Right atrium auricular region (tissue), 2 donors: ENCODE measurements around the gene JAG2. TPM values are rescaled to one million over a fixed set of nuclear protein-coding genes. Genes with fewer than 3 reads are reported as not detected.

Experiments
- DNase-seq: peaks from one replicate; pipeline ENCODE4 v3.0.0-alpha.2; 2019; ENCODE audit warnings: low spot score
- H3K27ac ChIP-seq, 2 donors: fragments of 200-600 bp; sonication (generic); 1 replicate in 1 of 2; 2 replicates in 1 of 2; pipeline ENCODE4 v1.5.1; 2016 to 2019
- H3K27me3 ChIP-seq, 2 donors: fragments of 200-600 bp; sonication (generic); one replicate each; pipeline versions ENCODE4 v1.5.1 to v1.6.0; 2017 to 2019
- H3K36me3 ChIP-seq: fragments of 200-600 bp; sonication (generic); one replicate; pipeline ENCODE4 v1.5.1; 2016
- H3K4me1 ChIP-seq, 2 donors: fragments of 200-600 bp; sonication (generic); one replicate each; pipeline versions ENCODE4 v1.5.1 to v1.6.0; 2017 to 2019
- H3K4me3 ChIP-seq, 2 donors: fragments of 200-600 bp; sonication (generic); 1 replicate in 1 of 2; 2 replicates in 1 of 2; pipeline ENCODE4 v1.5.1; 2017 to 2019; ENCODE audit warnings: mild to moderate bottlenecking in 1 of 2, moderate library complexity in 1 of 2
- H3K9me3 ChIP-seq, 2 donors: fragments of 200-600 bp; sonication (generic); one replicate each; pipeline ENCODE4 v1.5.1; 2019
- CTCF ChIP-seq, 2 donors: fragments of 200-600 bp; sonication (generic); IDR thresholded peaks; one replicate each; pipeline ENCODE4 v1.5.1; 2019; ENCODE audit warnings: antibody characterized with exemption in 2 of 2
- total RNA-seq, 2 donors: library from RNA; depleted of rRNA; stranded (reverse); fragments of >200 nt; gene quantifications; one replicate each; pipeline ENCODE4 v1.1.0, GENCODE V29; 2016

JAG2 gene
- total RNA-seq, 2 donors from 2014 or later, result 14.5 to 17.3 TPM

- no peak for DNase-seq
- H3K4me1 ChIP-seq, result peaks cover 0 to 20% of the 10 kb centered on the region in 2 donors
- no peaks in the 10 kb centered on the region for H3K27me3 ChIP-seq
- no peak for TF ChIP-seq CTCF (IDR thresholded peaks at IDR 0.05)
- H3K4me3 ChIP-seq, result no peak overlapping the region
- H3K9me3 ChIP-seq, result peaks cover 0 to 5% of the 10 kb centered on the region in 2 donors
- no peak overlapping the region for H3K27ac ChIP-seq
- H3K36me3 ChIP-seq, result no peaks in the 10 kb centered on the region
Observed at GRCh38 chr14:105185001-105185400, 16.4 kb upstream of the JAG2 start.

DNA sequence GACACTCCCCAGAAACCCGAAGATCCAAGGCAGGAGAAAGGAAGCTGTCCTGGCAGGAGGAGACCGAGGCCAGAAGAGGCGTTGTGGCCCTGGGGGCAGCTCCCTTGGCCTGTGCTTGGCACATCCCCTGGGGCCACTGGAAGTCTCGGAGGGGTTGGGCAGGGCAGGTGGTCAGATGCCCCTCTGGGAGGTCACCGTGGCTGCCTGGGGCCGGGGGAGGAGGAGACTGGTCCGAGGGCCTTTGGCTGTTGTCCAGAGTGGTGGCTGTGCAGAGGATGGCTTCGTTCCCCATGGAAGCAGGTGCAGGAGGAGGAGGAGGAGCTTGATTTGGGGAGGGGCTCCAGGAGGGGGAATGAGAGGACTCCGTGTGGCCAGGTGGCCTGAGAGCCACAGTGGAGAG, 15.9 kb upstream of the JAG2 start:
- TF ChIP-seq CTCF (IDR thresholded peaks at IDR 0.05), result no peak
- Histone ChIP-seq H3K36me3 (no peaks in the 10 kb centered on the region), H3K27ac (no peak overlapping the region), H3K9me3 (peaks cover 0 to 5% of the 10 kb centered on the region in 2 donors), H3K4me3 (no peak overlapping the region), H3K4me1 (peaks cover 0 to 22% of the 10 kb centered on the region in 2 donors), H3K27me3 (no peaks in the 10 kb centered on the region)
- DNase-seq, result no peak

DNA sequence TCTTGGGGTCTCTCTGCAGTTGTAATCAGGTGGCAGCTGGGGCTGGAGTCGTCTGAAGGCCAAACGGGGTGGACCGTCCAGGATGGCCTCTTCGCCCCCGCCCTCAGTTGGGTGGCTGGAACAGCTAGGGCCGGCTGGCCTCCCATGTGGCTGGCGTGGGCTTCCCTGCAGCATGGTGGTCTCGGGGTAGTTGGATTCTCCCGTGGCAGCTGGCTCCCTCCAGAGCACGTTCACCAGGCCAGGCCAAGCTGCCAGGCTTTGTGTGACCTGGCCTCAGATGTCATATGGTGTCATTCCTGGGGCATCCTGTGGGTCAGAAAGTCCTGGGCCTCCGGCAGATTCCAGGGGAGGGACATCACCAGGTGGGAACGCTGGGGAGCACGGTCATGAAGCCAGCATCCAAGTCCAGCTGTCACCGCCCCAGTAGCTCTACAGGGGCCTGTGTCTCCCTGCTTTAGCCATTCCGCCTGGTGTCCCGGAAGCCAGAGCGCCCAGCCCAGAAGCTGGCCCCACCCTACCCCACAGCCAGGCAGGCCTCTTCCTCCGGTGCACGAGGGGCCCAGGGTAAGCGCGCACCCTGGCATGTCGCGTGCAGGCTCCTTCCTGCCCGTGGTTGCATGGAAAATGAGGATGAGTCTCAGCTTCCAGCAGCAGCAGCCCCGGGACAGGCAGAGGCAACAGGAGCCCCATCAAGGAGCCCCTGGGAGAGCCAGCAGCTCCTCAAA, 13.9 kb upstream of the JAG2 start:
- no peak for TF ChIP-seq CTCF (IDR thresholded peaks at IDR 0.05)
- no peak for DNase-seq
- no peaks in the 10 kb centered on the region for H3K27me3 ChIP-seq
- H3K4me3 ChIP-seq, result no peak overlapping the region
- H3K27ac ChIP-seq, result peak overlapping the region; percentile 16 to 60
- no peaks in the 10 kb centered on the region for H3K9me3 ChIP-seq
- H3K4me1 ChIP-seq, result peaks cover 0 to 22% of the 10 kb centered on the region in 2 donors
- no peaks in the 10 kb centered on the region for H3K36me3 ChIP-seq

DNA sequence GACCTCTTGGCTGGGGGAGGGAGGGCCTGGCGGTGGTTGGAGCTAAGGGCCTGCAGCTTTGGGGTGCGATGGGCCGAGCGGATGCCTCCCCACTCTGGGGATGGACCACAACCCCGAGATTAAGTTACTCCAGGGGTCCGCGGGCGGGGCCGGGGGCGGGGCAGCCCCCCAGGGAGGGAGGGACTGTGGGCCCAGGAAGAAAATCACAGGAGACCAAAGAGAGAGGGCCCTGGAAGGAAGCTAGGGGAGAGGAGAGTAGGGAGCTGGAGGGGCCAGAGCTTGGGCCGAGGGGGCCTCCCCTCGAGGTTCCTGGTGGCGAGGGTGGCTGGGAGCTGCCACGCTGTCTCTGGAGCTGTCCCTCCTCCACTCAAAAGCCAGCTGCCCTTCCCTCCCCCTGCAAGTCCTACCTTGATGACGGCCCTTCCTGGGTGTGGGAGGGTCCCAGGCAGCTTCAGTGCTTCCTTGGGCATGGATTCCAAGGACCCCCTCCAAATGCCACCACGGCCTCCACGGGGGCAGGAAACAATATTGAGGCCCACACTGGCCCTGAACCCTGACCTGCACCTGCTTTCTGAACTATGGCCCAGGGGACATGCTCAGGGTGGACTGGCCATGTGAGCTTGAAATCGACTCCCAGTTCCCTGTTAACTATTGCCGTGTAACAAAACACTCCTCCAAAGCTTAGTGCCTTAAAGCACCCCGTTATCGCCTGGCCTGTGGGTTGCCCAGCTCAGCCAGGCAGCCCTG, 13.1 kb upstream of the JAG2 start:
- DNase-seq, result no peak
- TF ChIP-seq CTCF (IDR thresholded peaks at IDR 0.05), result no peak
- Histone ChIP-seq H3K4me1 (peaks cover 0 to 22% of the 10 kb centered on the region in 2 donors), H3K4me3 (peak overlapping the region; percentile 49 to 57), H3K9me3 (no peaks in the 10 kb centered on the region), H3K36me3 (no peaks in the 10 kb centered on the region), H3K27me3 (no peaks in the 10 kb centered on the region), H3K27ac (peak overlapping the region; percentile 16 to 60)

GRCh38 chr14:105180592-105181548, 12.3 kb upstream of the JAG2 start, which contains the start of gene NUDT14:
TSS of gene NUDT14 (minus strand) at chr14:105181312. CDS start at chr14:105181209, 103 bp downstream.
- Histone ChIP-seq H3K27ac (peak within 1 kb of the TSS; percentile 16 to 60), H3K27me3 (no peaks in the 10 kb centered on the region), H3K4me3 (peak within 1 kb of the TSS; percentile 49 to 57), H3K9me3 (no peaks in the 10 kb centered on the region), H3K4me1 (peaks cover 0 to 22% of the 10 kb centered on the region in 2 donors), H3K36me3 (no peaks in the 10 kb centered on the region)
- TF ChIP-seq CTCF (IDR thresholded peaks at IDR 0.05), result no peak
- DNase-seq, result no peak
